Activated T-cell treated with anti-CD3 and anti-CD28 coated beads, Interleukin-2, amount 50 U/mL, for 1 hour (primary cell): ENCODE measurements around the gene CHST12.
"Not testable (repeated sequence)": the region's sequence is repeated elsewhere in the genome, so short reads cannot be mapped to it uniquely, and the experiment has no call there.

Experiments
- DNase-seq: peaks from one replicate; pipeline ENCODE4 v3.0.0-alpha.2; 2020

The CHST12 gene

DNA sequence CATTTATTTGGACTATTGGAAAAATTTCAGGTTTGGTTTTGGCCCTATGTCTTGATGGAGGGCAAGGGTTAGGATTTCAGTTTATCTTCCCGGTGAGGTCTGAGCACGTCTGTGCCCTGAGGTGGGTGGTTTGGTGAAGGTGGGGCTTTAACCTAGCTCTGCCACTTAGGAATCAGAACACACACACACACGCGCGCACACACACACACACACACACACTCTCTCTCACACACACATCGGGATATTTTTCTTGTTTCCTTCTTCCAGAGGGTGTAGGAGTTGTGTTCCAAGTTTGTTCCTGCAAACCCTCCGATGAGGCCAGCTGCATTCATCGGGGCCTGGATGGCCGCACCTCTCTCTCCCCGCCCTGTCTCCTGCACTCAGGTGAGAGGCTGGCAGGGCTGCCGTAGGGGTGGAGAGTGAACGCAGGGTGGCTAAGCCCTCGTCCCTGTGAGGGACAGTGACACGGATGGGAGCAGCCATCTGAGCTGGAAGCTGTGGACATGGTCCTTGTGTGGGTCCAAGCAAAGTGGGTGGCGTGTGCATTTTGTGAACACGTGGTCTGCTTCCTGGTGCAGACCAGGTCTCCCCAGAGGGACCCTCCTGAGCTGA lies 34.2 kb downstream of the CHST12 start:
- DNase-seq, result no peak

DNA sequence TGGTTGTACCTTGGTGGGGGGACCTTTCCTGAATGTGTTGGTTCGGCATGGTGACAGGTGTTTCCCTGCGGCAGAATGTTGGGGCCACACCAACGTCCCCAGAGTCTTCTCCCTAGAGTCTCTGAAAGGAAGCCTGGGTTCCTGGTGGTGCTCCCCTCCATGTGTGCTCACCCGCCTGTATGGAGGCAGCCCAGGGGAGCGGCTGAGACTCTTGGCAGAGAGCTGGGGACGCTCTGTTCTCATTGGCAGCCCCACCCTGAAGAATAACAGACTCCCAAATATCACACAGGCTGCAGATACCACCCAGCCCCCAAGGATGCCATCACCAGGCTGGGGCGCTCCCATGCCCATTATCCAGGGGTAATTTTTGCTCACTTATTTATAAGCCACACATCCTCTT lies 34.8 kb downstream of the CHST12 start:
- no peak for DNase-seq

GRCh38 chr7:2438775-2439174 lies 35.4 kb downstream of the CHST12 start:
- DNase-seq, result no peak

DNA sequence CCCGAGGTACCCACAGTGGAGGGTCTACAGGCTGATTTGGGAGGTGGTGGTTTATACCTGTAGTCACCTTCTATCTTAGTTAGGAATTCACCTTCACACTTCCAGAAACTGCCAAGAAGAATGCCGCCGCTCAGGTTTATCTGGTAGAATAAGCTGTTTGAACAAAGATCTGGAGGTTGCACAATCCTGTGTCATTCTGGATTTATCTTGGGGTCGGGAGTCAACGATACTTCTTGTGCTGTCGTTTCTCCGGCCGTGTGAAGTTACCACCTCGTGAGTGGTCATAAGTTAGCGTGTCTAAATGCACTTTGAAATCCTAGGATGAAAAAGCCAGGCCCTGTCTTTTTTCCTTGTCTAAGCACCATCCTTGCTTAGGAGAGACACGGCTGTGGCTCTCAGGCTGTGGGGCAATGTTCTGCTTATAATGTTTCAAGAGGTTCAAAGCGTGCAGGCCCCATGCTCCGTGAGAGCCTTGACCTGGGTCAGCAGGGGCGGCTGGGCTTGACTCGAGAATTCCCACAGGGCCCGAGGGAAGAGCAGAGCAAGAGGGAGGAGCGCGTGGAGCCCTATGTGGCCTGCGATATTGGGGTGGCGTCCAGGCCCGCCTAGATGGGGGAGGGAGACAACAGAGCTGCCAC lies 37.3 kb downstream of the CHST12 start:
- no peak for DNase-seq

DNA sequence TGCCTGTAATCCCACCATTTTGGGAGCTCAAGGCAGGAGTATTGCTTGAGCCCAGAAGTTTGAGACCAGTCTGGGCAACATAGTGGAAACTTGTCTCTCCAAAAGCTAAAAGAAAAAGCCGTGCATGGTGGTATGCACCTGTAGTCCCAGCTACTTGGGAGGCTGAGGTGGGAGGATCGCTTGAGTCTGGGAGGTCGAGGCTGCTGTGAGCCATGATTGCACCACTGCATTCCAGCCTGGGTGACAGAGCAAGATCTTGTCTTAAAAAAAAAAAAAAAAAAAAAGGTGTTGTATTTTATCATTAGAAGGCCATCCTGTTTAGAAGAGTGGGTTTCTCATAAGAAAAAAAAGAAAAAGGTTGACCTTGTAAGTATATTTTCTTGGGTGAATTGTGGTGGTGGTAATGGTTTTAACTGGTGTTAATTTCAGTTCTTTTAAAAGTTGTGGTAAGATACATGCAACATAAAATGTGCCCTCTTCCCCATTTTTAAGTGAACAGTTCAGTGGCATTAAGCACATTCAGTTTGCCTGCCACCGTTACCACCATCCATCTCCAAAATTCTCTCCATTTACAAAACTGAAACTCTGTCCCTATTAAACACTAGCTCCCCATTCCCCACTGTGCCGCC lies 38.1 kb downstream of the CHST12 start:
- no peak for DNase-seq

- DNase-seq, result no peak
These were observed 40.1 kb downstream of the CHST12 start for GRCh38 chr7:2443491-2443890.

GRCh38 chr7:2444476-2444875 lies 41.1 kb downstream of the CHST12 start:
- DNase-seq, result no peak

- no peak for DNase-seq
These were observed 41.6 kb downstream of the CHST12 start for GRCh38 chr7:2445047-2445446.

DNA sequence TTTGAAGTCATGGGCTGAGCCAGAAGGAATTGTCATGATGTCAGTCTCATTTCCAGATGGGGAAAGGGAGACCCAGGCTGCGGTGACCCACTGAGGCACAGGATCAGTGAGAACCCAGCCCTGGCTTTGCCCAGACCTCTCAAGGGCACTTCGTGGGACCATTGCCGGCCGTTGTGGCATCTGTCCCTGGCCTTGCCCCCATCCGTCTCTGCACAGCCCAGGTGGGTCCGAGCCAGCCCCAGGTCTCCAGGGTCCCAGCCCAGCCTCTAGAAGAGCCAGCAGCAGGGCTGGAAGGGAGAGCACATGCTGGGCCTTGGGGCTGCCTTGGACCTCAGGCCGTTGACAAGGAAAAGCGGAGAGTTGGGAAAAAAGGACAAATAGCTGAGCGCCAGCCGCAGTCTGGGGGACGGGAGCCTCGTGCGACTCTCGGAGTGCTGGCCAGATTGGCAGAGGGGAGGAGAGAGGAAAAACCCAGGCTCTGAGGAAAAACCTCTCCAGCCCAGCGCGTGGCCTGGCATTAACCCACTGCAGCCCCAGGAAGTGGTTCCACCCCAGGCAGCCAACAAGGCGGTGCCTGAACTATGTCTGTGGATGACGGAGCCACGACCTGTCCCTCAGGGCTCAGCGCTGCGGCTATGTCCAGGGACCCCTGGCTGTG lies 42.6 kb downstream of the CHST12 start:
- DNase-seq, result no peak

DNA sequence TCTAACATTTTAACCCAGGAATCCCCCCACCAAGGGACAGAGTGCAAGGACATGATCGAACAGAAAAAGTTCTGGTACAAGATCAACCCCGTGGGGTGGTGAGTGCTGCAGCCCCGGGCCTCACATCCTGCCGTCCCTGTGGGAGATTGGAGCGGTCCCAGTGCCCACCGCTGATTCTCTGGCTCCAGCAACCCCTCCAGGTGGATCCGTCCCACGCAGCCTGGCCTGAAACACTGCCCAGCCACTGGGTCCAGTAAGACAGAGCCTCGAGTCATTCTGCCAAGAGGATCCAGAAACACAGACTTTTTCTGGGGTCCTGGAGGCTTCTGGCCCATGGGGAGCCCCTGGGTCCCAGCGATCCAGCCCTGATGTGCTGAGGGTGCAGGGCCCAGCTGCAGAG lies 43.3 kb downstream of the CHST12 start:
- no peak for DNase-seq

GRCh38 chr7:2450198-2451107 lies 47.0 kb downstream of the CHST12 start:
- DNase-seq, result no peak

DNA sequence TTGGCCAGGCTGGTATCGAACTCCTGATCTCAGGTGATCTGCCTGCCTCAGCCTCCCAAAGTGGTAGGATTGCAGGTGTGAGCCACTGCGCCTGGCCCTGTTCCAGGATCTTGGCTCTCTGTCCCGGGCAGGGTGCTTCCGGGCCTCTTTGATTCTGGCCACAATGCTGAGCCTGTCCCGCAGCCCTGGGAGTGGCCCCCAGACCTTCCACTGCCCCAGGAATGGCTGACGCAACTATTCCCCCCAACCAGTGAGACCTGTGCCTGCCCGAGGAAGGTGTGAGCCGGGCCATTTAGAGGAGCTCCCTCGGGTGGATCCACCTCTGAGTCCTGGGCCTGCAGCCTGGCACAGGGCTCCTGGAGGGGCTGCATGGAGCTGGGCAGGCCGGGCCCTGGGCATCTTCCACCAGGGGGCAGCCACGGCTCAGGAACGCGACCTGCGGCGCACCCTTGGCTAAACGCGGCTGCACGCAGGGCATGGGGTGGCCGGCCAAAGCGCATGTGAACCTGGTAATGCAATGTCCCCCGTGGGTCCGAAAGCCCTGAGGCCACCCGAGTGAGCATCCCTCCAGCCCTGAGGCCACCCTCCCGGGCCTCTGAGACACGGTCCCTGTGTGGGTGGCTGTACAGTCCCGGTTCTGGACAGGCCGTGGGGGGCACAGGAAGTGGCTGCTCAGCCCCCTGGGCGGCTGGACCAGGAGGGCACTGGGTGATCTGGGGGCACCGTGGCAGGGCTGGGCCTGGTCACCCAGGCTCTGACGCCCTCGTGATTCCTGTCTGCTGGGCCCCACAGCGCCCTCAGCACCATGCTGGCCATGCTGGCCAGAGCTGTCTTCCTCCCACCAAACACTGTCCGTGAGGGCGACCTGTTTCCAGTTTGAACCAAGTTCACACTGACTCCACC lies 48.0 kb downstream of the CHST12 start:
- peak; percentile 85 for DNase-seq

GRCh38 chr7:2452074-2452507 lies 48.7 kb downstream of the CHST12 start:
- no peak for DNase-seq

GRCh38 chr7:2452643-2453270 lies 49.3 kb downstream of the CHST12 start:
- DNase-seq, result no peak

GRCh38 chr7:2453849-2454248 lies 50.4 kb downstream of the CHST12 start:
- DNase-seq, result not testable (repeated sequence)

DNA sequence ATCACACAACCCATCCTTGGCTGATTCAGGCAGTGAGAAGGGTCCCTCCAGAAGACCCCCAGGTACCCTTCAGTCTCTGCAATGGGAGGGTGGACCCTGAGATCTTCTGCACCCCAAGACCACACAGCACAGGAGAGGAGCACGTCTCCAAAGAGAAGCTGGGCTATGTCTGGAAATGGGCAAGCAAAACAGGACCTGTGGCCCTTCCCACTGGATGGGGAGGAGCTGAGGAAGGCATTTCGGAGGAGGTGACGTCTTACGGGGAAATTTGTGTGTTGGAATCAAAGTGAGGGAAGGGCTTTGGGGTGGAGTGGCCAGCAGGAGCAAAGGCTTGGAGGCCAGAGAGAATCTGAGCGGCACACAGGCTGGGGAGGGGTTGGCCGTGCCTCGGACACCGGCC lies 56.3 kb downstream of the CHST12 start:
- no peak for DNase-seq

- no peak for DNase-seq
These were observed 56.8 kb downstream of the CHST12 start for GRCh38 chr7:2460188-2460587.

DNA sequence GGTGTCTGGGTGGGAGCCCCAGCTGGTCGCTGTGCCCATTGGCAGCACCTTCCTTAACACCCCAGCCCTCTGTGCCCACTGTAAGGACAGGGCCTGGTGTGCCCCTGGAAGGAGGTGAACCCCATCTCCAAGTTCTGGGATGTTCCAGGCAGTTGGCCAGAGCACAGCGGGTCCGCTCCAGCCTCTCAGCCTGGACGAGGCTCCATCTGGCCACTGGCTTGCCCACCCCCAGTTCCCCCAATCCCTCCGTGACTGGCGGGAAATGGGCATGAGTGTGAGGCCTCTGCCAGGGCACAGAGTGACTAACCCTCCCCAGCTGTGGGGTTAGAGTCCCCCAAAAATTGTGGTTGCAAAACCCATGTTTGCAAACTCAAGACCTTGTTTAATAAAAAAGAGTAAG lies 57.2 kb downstream of the CHST12 start:
- no peak for DNase-seq

DNA sequence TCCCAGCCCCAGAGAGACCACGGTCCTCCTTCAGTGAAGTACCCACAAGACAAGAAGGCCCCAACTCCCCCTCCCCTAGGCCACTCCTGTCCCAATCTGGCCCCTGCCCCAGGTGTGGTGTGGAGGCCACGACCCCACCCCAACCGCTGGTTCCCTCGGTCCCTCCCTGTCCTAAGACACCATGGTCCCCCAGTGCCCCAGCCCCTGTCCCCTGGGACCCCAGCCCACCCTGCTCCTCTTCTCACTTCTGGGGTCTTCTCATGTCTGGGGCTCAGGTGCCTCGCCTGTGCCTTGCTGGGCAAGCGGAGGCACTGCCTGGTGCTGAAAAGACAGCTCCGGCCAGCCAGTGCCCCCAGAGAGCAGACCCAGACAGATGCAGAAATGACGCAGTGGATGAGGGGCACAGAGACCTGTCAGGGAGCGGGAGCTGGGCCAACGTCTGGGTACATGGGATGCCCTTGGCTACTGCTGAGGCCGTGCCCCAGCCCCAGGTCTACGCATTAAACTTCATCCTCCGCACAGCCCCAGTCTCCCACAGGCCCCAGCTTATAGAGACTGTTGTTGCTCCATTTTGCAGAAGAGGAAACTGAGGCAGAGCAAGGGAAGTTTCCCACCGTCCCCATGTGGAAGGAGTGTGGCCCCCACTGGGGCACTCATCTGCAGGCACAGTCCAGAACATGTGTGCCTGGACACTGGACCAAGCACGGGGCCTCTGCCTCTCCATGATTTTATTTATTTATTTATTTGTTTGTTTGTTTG lies 58.0 kb downstream of the CHST12 start:
- DNase-seq, result no peak

- no peak for DNase-seq
These were observed 59.3 kb downstream of the CHST12 start for GRCh38 chr7:2462731-2463130.

DNA sequence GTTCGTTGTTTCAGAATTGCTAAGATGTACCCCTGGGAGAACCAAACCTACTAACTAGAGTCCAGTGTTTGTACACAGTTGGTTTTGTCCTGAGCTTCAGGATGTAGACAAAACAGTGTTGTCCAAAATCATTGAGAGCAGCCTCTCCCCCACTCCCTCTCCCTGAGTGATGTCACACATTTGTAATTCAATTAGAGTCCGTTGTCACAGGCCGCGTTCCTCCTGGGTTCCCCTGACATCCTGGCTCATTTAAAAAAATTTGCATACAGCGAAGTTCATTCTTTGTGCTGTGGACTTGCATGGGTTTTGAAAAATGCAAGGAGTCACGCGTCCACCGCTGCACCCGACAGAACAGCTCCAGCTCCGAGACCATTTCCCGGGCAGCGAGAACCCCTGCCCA lies 62.5 kb downstream of the CHST12 start:
- DNase-seq, result no peak
